HEK293 (cell line): ENCODE results near the gene ZC3H7B.

ENCODE experiments used
- CTCF ChIA-PET: fragments of 350-600 bp; formaldehyde crosslinking; extraction: SDS; loops from one replicate; lab custom pipeline; 2021; ENCODE audit warnings: antibody characterized with exemption; lab: Yijun Ruan, JAX
- POLR2A ChIA-PET: fragments of 300-600 bp; formaldehyde crosslinking; extraction: SDS; loops from one replicate; lab custom pipeline; 2020; ENCODE audit warnings: antibody characterized with exemption, inconsistent platforms; lab: Yijun Ruan, JAX
- H3K27ac ChIP-seq: fragments of 200-500 bp; sonication (Bioruptor generic); 2 replicates; pipeline ENCODE4 v1.5.1; 2014; ENCODE audit warnings: low read depth, low read length, control low read depth, inconsistent platforms; ENCODE audit errors: extremely low read depth
- H3K36me3 ChIP-seq, 2 experiments: fragments of 200-500 bp in 1 of 2; sonication (Bioruptor generic) in 1 of 2; 1 replicate in 1 of 2; 2 replicates in 1 of 2; pipeline ENCODE4 v1.5.1; 2014 to 2017; ENCODE audit warnings: inconsistent platforms in 2 of 2, low read length in 2 of 2; ENCODE audit not compliant: control insufficient read depth in 2 of 2, insufficient read depth in 1 of 2
- H3K4me1 ChIP-seq: fragments of 200-500 bp; sonication (Bioruptor generic); 2 replicates; pipeline ENCODE4 v1.5.1; 2014; ENCODE audit warnings: mild to moderate bottlenecking, low read length, inconsistent platforms; ENCODE audit not compliant: control insufficient read depth, insufficient read depth
- H3K4me3 ChIP-seq: 2 replicates; pipeline ENCODE4 v1.5.1; 2011; ENCODE audit warnings: low read depth, mild to moderate bottlenecking, control low read depth, low read length, moderate library complexity
- H3K9me3 ChIP-seq: fragments of 200-500 bp; sonication (Bioruptor generic); 2 replicates; pipeline ENCODE4 v1.5.1; 2014; ENCODE audit warnings: low read depth, low read length, inconsistent platforms; ENCODE audit not compliant: control insufficient read depth, insufficient read depth
- FEZF1 ChIP-seq: fragments of 450-650 bp; formaldehyde crosslinking; IDR thresholded peaks from 2 replicates; pipeline ENCODE4 v1.5.1; 2016; ENCODE audit warnings: missing biosample characterization, missing genetic modification characterization
- GLIS1 ChIP-seq: fragments of 450-650 bp; formaldehyde crosslinking; IDR thresholded peaks from 2 replicates; pipeline ENCODE4 v1.5.1; 2016; ENCODE audit warnings: missing biosample characterization, missing genetic modification characterization
- GLIS2 ChIP-seq: fragments of 450-650 bp; formaldehyde crosslinking; IDR thresholded peaks from 2 replicates; pipeline ENCODE4 v1.5.1; 2016; ENCODE audit warnings: missing biosample characterization, missing genetic modification characterization
- SCRT2 ChIP-seq: fragments of 450-650 bp; formaldehyde crosslinking; IDR thresholded peaks from 2 replicates; pipeline ENCODE4 v1.5.1; 2016; ENCODE audit warnings: missing biosample characterization, missing genetic modification characterization
- SETDB1 ChIP-seq: IDR thresholded peaks from one replicate; pipeline ENCODE4 v1.6.1; 2017; ENCODE audit warnings: mild to moderate bottlenecking, low read length, moderate library complexity, mixed read lengths; ENCODE audit not compliant: insufficient read length
- SP2 ChIP-seq: fragments of 450-650 bp; formaldehyde crosslinking; IDR thresholded peaks from 2 replicates; pipeline ENCODE4 v1.5.1; 2016; ENCODE audit warnings: missing biosample characterization, missing genetic modification characterization
- TCF7L2 ChIP-seq: IDR thresholded peaks from 2 replicates; pipeline ENCODE4 v1.6.1; 2011; ENCODE audit warnings: low read depth, mild to moderate bottlenecking, inconsistent platforms, low read length, moderate library complexity, borderline replicate concordance
- YY1 ChIP-seq: fragments of 450-650 bp; formaldehyde crosslinking; IDR thresholded peaks from 2 replicates; pipeline ENCODE4 v1.5.1; 2018; ENCODE audit warnings: missing biosample characterization, missing genetic modification characterization
- ZBTB1 ChIP-seq: fragments of 450-650 bp; formaldehyde crosslinking; IDR thresholded peaks from 2 replicates; pipeline ENCODE4 v1.5.1; 2016; ENCODE audit warnings: missing biosample characterization, missing genetic modification characterization
- ZBTB7A ChIP-seq: fragments of 450-650 bp; formaldehyde crosslinking; IDR thresholded peaks from 2 replicates; pipeline ENCODE4 v1.5.1; 2016; ENCODE audit warnings: low read depth, missing biosample characterization, missing genetic modification characterization
- ZNF133 ChIP-seq: fragments of 450-650 bp; formaldehyde crosslinking; IDR thresholded peaks from 2 replicates; pipeline ENCODE4 v1.5.1; 2016; ENCODE audit warnings: missing biosample characterization, missing genetic modification characterization
- ZNF174 ChIP-seq: fragments of 450-650 bp; formaldehyde crosslinking; IDR thresholded peaks from 2 replicates; pipeline ENCODE4 v1.5.0; 2017; ENCODE audit warnings: missing biosample characterization, mild to moderate bottlenecking, missing genetic modification characterization
- ZNF350 ChIP-seq: fragments of 450-650 bp; formaldehyde crosslinking; IDR thresholded peaks from 2 replicates; pipeline ENCODE4 v1.5.0; 2017; ENCODE audit warnings: missing biosample characterization, mild to moderate bottlenecking, missing genetic modification characterization
- ZNF366 ChIP-seq: fragments of 450-650 bp; formaldehyde crosslinking; conservative IDR thresholded peaks from 2 replicates; pipeline ENCODE4 v1.5.1; 2016; ENCODE audit warnings: missing biosample characterization, missing genetic modification characterization
- ZNF521 ChIP-seq: fragments of 450-650 bp; formaldehyde crosslinking; IDR thresholded peaks from 2 replicates; pipeline ENCODE4 v1.5.1; 2017; ENCODE audit warnings: missing biosample characterization, mild to moderate bottlenecking, missing genetic modification characterization
- ZNF571 ChIP-seq: fragments of 450-650 bp; formaldehyde crosslinking; IDR thresholded peaks from 2 replicates; pipeline ENCODE4 v1.5.0; 2017; ENCODE audit warnings: missing biosample characterization, missing genetic modification characterization
- ZNF610 ChIP-seq: fragments of 450-650 bp; formaldehyde crosslinking; IDR thresholded peaks from 2 replicates; pipeline ENCODE4 v1.5.1; 2016; ENCODE audit warnings: missing biosample characterization, missing genetic modification characterization, borderline replicate concordance
- ZNF645 ChIP-seq: fragments of 450-650 bp; formaldehyde crosslinking; IDR thresholded peaks from 2 replicates; pipeline ENCODE4; 2016; ENCODE audit warnings: missing biosample characterization, missing genetic modification characterization
- ZNF654 ChIP-seq: fragments of 450-650 bp; formaldehyde crosslinking; IDR thresholded peaks from 2 replicates; pipeline ENCODE4 v1.5.1; 2016; ENCODE audit warnings: low read depth, missing biosample characterization, missing genetic modification characterization
- ZNF670 ChIP-seq: fragments of 450-650 bp; formaldehyde crosslinking; IDR thresholded peaks from 2 replicates; pipeline ENCODE4 v1.5.1; 2016; ENCODE audit warnings: missing biosample characterization, missing genetic modification characterization, low read depth
- ZNF76 ChIP-seq: fragments of 450-650 bp; formaldehyde crosslinking; IDR thresholded peaks from 2 replicates; pipeline ENCODE4; 2016; ENCODE audit warnings: low read depth, missing biosample characterization, missing genetic modification characterization, borderline replicate concordance
- ZNF768 ChIP-seq: fragments of 450-650 bp; formaldehyde crosslinking; IDR thresholded peaks from 2 replicates; pipeline ENCODE4 v1.5.1; 2018; ENCODE audit warnings: missing biosample characterization, mild to moderate bottlenecking, missing genetic modification characterization
- ZNF785 ChIP-seq: fragments of 450-650 bp; formaldehyde crosslinking; IDR thresholded peaks from 2 replicates; pipeline ENCODE4 v1.5.1; 2016; ENCODE audit warnings: missing biosample characterization, missing genetic modification characterization
- ZNF843 ChIP-seq: fragments of 450-650 bp; formaldehyde crosslinking; IDR thresholded peaks from 2 replicates; pipeline ENCODE4 v1.5.1; 2016; ENCODE audit warnings: missing biosample characterization, missing genetic modification characterization
- ZSCAN23 ChIP-seq: fragments of 450-650 bp; formaldehyde crosslinking; IDR thresholded peaks from 2 replicates; pipeline ENCODE4 v1.5.1; 2016; ENCODE audit warnings: missing biosample characterization, missing genetic modification characterization
- ZXDB ChIP-seq: fragments of 450-650 bp; formaldehyde crosslinking; IDR thresholded peaks from 2 replicates; pipeline ENCODE4 v1.5.1; 2016; ENCODE audit warnings: missing biosample characterization, missing genetic modification characterization

Gene ZC3H7B

DNA sequence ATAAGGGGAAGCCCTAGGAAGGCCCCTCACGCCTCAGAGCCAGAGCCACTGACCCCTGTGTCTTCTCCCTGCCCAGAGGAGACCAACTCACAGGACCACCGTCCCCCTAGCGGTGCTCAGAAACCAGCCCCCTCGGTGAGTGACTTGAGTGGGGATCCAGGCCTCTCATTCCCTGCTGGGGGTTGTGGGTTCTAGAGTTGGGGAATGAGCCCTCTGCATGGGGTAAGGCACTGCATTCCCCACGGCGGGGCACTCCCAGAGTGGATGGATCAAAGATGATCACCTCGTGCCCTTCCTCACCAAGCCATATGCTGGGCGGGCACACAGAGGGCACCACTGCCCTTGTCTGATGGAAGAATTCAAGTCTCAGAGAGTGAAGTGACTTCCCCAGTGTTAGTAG is 39.7 kb downstream of the ZC3H7B start:
- peaks cover 14 to 76% of the 10 kb centered on the region in 2 experiments for H3K36me3 ChIP-seq
- TF ChIP-seq YY1 (tag by site-specific recombination) (no peak), ZSCAN23 (tag by site-specific recombination) (no peak), FEZF1 (tag by site-specific recombination) (no peak), SCRT2 (tag by site-specific recombination) (no peak), SETDB1 (no peak), ZNF843 (tag by site-specific recombination) (no peak), SP2 (tag by site-specific recombination) (no peak), GLIS1 (peak; percentile 64)
- TF ChIP-seq, all 188 proteins: peak for 1
- CTCF ChIA-PET, result no interaction called here
- POLR2A ChIA-PET, result interaction anchor here (1.1 kb wide), 1 partner anchor 319 kb away, joined by 3 read pairs; no protein-coding TSS in a partner anchor
- Histone ChIP-seq H3K4me1 (no peaks in the 10 kb centered on the region), H3K4me3 (no peak overlapping the region), H3K9me3 (no peaks in the 10 kb centered on the region), H3K27ac (no peak overlapping the region)

DNA sequence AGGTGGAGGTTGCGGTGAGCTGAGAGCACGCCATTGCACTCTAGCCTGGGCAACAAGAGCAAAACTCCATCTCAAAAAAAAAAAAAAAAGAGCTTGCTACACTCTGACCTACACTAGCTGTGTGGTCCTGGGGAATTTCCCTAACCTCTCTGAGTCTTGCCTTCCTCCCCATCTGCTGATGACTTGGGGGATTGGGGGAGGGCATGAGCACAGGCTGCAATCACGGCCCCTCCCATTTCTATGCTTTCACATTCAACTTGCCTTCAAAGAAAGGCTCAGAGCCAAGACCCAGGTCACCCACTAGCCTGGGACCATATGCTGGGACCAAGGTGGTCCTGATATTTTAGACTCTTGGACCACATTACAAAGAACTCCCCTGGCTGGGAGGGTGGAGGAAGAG is 40.7 kb downstream of the ZC3H7B start:
- Histone ChIP-seq H3K4me3 (no peak overlapping the region), H3K36me3 (peaks cover 23 to 84% of the 10 kb centered on the region in 2 experiments), H3K4me1 (no peaks in the 10 kb centered on the region), H3K9me3 (no peaks in the 10 kb centered on the region), H3K27ac (no peak overlapping the region)
- ChIA-PET CTCF (no interaction called here), POLR2A (interaction anchor here (0.6 to 1.1 kb wide), 2 partner anchors 54 to 320 kb away, joined by 3 to 8 read pairs; no protein-coding TSS in a partner anchor)
- TF ChIP-seq ZBTB7A (no peak), ZNF76 (tag by site-specific recombination) (no peak), ZNF521 (tag by site-specific recombination) (no peak), TCF7L2 (no peak), ZNF350 (tag by site-specific recombination) (no peak), ZBTB1 (no peak), ZXDB (tag by site-specific recombination) (no peak), ZNF133 (tag by site-specific recombination) (no peak), ZNF645 (tag by site-specific recombination) (no peak), ZNF670 (tag by site-specific recombination) (no peak), GLIS2 (no peak), ZNF571 (no peak), ZNF768 (tag by site-specific recombination) (no peak)

- Histone ChIP-seq H3K4me1 (no peaks in the 10 kb centered on the region), H3K4me3 (no peak overlapping the region), H3K9me3 (no peaks in the 10 kb centered on the region), H3K27ac (no peak overlapping the region), H3K36me3 (peaks cover 26 to 90% of the 10 kb centered on the region in 2 experiments)
- POLR2A ChIA-PET, result interaction anchor here (0.9 to 1.1 kb wide), 2 partner anchors 8 to 11 kb away, joined by 3 to 4 read pairs; no protein-coding TSS in a partner anchor
- TF ChIP-seq ZNF654 (tag by site-specific recombination) (no peak), ZNF610 (tag by site-specific recombination) (no peak), ZNF366 (no peak), ZNF174 (tag by site-specific recombination) (no peak), ZNF785 (tag by site-specific recombination) (no peak)
- CTCF ChIA-PET, result interaction anchor here (0.5 to 1.1 kb wide), 2 partner anchors 106 to 200 kb away, joined by 3 to 6 read pairs; no protein-coding TSS in a partner anchor
Observed at GRCh38 chr22:41343300-41343699, 42.0 kb downstream of the ZC3H7B start.
